Ovary (tissue), 3 donors: ENCODE measurements around the gene PLXDC2.

ENCODE experiments used
- CTCF ChIP-seq, 3 donors: fragments of 450-650 bp in 2 of 3; fragments of 200-600 bp in 1 of 3; IDR thresholded peaks; one replicate each; pipeline versions ENCODE4 v1.5.1 to v1.8.0; 2016 to 2022; ENCODE audit warnings: antibody characterized with exemption in 3 of 3, mild to moderate bottlenecking in 1 of 3
- POLR2A ChIP-seq: fragments of 450-650 bp; IDR thresholded peaks from one replicate; pipeline ENCODE4 v1.6.1; 2017; ENCODE audit warnings: antibody characterized with exemption, mild to moderate bottlenecking, moderate library complexity
- donor health status: DM: no; HTN: no; CAD: no.

DNA sequence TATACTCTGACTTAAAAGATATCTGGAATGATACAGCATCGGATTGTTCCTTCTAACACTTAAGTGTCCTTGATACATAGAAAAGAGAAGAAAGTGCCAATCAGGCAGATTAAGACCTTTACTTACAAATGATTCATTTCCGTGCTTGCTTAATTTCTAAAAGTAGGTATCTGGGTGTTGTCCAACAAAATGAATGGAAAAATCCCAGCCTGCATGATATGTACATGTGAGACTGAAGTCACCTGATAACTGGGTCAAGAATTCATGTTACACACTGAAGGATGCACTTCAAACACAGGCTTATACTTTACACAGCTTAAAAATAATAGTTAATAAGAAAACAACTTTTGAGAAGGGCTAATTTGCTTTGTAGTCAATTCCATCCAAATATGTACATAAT, 25.2 kb upstream of the PLXDC2 start:
- no peak for TF ChIP-seq POLR2A
- TF ChIP-seq CTCF (IDR thresholded peaks at IDR 0.05) = no peak
